ENCODE data around the gene USP17L5. TPM values are rescaled to one million over a fixed set of nuclear protein-coding genes. Genes with fewer than 3 reads are reported as not detected.
"Not testable (repeated sequence)": the region's sequence is repeated elsewhere in the genome, so short reads cannot be mapped to it uniquely, and the experiment has no call there.

Gene USP17L5
- total RNA-seq, 2 experiments from 2014 or later, result not detected

- Histone ChIP-seq H3K36me3 (ENCODE audit: insufficient read depth, low read length) (no peaks in the 10 kb centered on the region), H3K9me3 (ENCODE audit: control insufficient read depth in 1 of 2, insufficient read depth in 1 of 2, low read length in 2 of 2) (no peaks in the 10 kb centered on the region), H3K4me1 (ENCODE audit: insufficient read depth, low read length) (peaks cover 4% of the 10 kb centered on the region), H3K4me3 (ENCODE audit: low read length) (no peak overlapping the region), H3K27me3 (ENCODE audit: control insufficient read depth in 1 of 2, insufficient read depth in 2 of 2, low read length in 2 of 2) (no peaks in the 10 kb centered on the region), H3K27ac (ENCODE audit: low read depth in 1 of 2, low read length in 2 of 2) (no peak overlapping the region)
- no peak overlapping the region for H3K4me3 Mint-ChIP-seq
- intact Hi-C loops (cut with DNase I, micrococcal nuclease), result no loop called here
- H3K27ac Mint-ChIP-seq, result no peak overlapping the region
- no peak for TF ChIP-seq CTCF (IDR thresholded peaks at IDR 0.05)
- peaks cover 4% of the 10 kb centered on the region for H3K4me1 Mint-ChIP-seq (ENCODE audit: low read depth)
- no peak for DNase-seq
- no peaks in the 10 kb centered on the region for H3K36me3 Mint-ChIP-seq (ENCODE audit: low read depth)
- CTCF ChIA-PET, result no interaction called here
- POLR2A ChIA-PET, result no interaction called here
- ATAC-seq (ENCODE audit: poor library complexity), result no peak
- H3K27me3 Mint-ChIP-seq, result peaks cover 4% of the 10 kb centered on the region
- H3K9me3 Mint-ChIP-seq, result no peaks in the 10 kb centered on the region
These were observed 44.9 kb downstream of the USP17L5 start for GRCh38 chr4:9384126-9384525.

- H3K9me3 Mint-ChIP-seq; H3K27ac ChIP-seq (ENCODE audit: low read depth in 1 of 2, low read length in 2 of 2); H3K36me3 ChIP-seq (ENCODE audit: insufficient read depth, low read length); intact Hi-C loops (cut with DNase I, micrococcal nuclease); H3K9me3 ChIP-seq (ENCODE audit: control insufficient read depth in 1 of 2, insufficient read depth in 1 of 2, low read length in 2 of 2); CTCF ChIA-PET; H3K36me3 Mint-ChIP-seq (ENCODE audit: low read depth); ATAC-seq (ENCODE audit: poor library complexity); H3K4me3 ChIP-seq (ENCODE audit: low read length); H3K4me1 ChIP-seq (ENCODE audit: insufficient read depth, low read length); H3K27ac Mint-ChIP-seq; H3K4me3 Mint-ChIP-seq; H3K27me3 ChIP-seq (ENCODE audit: control insufficient read depth in 1 of 2, insufficient read depth in 2 of 2, low read length in 2 of 2); POLR2A ChIA-PET; H3K4me1 Mint-ChIP-seq (ENCODE audit: low read depth); DNase-seq: not testable (repeated sequence)
- H3K27me3 Mint-ChIP-seq, result peaks cover 24% of the 10 kb centered on the region
These were observed 49.8 kb downstream of the USP17L5 start for GRCh38 chr4:9389001-9389400.

Other genes with a start within 250 kb of the USP17L5 start
- gene FAM90A26, start 169.0 kb upstream of the USP17L5 start, total RNA-seq, result under 1 TPM in 1 of 2 experiments, not detected in 1; 0.08 TPM
- not detected for gene USP17L10, start 128.7 kb upstream of the USP17L5 start, total RNA-seq
- gene USP17L11, start 124.0 kb upstream of the USP17L5 start, total RNA-seq, result not detected
- gene USP17L12, start 119.3 kb upstream of the USP17L5 start, total RNA-seq, result not detected
- not detected for gene USP17L13, start 114.5 kb upstream of the USP17L5 start, total RNA-seq
- not detected for gene USP17L15, start 105.0 kb upstream of the USP17L5 start, total RNA-seq
- gene USP17L17, start 95.5 kb upstream of the USP17L5 start, total RNA-seq, result not detected
- not detected for gene USP17L18, start 90.8 kb upstream of the USP17L5 start, total RNA-seq
- not detected for gene USP17L19, start 86.0 kb upstream of the USP17L5 start, total RNA-seq
- not detected for gene USP17L20, start 81.3 kb upstream of the USP17L5 start, total RNA-seq
- not detected for gene USP17L21, start 76.5 kb upstream of the USP17L5 start, total RNA-seq
- not detected for gene USP17L22, start 71.8 kb upstream of the USP17L5 start, total RNA-seq
- not detected for gene USP17L24, start 14.2 kb upstream of the USP17L5 start, total RNA-seq
- not detected for gene USP17L25, start 9.5 kb upstream of the USP17L5 start, total RNA-seq
- gene USP17L26, start 4.7 kb upstream of the USP17L5 start, total RNA-seq, result not detected
- gene USP17L27, start 4.7 kb downstream of the USP17L5 start, total RNA-seq, result not detected
- not detected for gene USP17L28, start 9.5 kb downstream of the USP17L5 start, total RNA-seq
- not detected for gene USP17L29, start 14.2 kb downstream of the USP17L5 start, total RNA-seq
- gene USP17L30, start 23.7 kb downstream of the USP17L5 start, total RNA-seq, result not detected
- gene DEFB131A, start 105.0 kb downstream of the USP17L5 start, total RNA-seq, result not detected